Lower leg skin (tissue), 4 donors: ENCODE results near the gene LBHD1. TPM values are rescaled to one million over a fixed set of nuclear protein-coding genes. Genes with fewer than 3 reads are reported as not detected.

Experiments used
- DNase-seq, 2 donors: peaks; one replicate each; pipeline ENCODE4 v3.0.0-alpha.2; 2019; ENCODE audit warnings: low spot score in 2 of 2
- H3K4me3 ChIP-seq: fragments of 200-600 bp; sonication (generic); 2 replicates; pipeline ENCODE4 v1.5.1; 2017; ENCODE audit warnings: mild to moderate bottlenecking, low read depth; ENCODE audit not compliant: poor library complexity, severe bottlenecking
- POLR2A ChIP-seq, 2 donors: fragments of 450-650 bp; IDR thresholded peaks; one replicate each; pipeline ENCODE4 v1.6.1; 2016 to 2017; ENCODE audit warnings: antibody characterized with exemption in 2 of 2, mild to moderate bottlenecking in 1 of 2, moderate library complexity in 1 of 2
- whole genome bisulfite sequencing, 2 donors: methylation state at CpG; one replicate each; pipeline ENCODE4 v1.1.5; 2018; 5-methylcytosine and 5-hydroxymethylcytosine counted together
- intact Hi-C: fragments of 100-400 bp; cut with DNase I; formaldehyde crosslinking; loops from one replicate; pipeline ENCODE4 v1.15.0; 2023; ENCODE audit warnings: low total_unique reads
- total RNA-seq, 4 donors: library from RNA; depleted of rRNA; stranded (reverse); fragments of >200 nt; gene quantifications; one replicate each; pipeline ENCODE4 v1.1.0, GENCODE V29; 2016
- TF ChIP-seq, protein P1 (sequence below), 3 donors: fragments of 450-650 bp; IDR thresholded peaks; one replicate each; pipeline ENCODE4 v1.5.1; 2016; ENCODE audit warnings: antibody characterized with exemption in 3 of 3, mild to moderate bottlenecking in 3 of 3, moderate library complexity in 2 of 3

The LBHD1 gene
- total RNA-seq, 4 donors from 2014 or later: 2.5 to 4.6 (median 3.1) TPM

GRCh38 chr11:62645946-62646824 is 25.9 kb downstream of the LBHD1 start, which contains the start of gene GANAB:
Gene GANAB, minus strand, starts transcription at chr11:62646613. Its CDS starts 14 bp downstream, at chr11:62646599.
- intact Hi-C loops: no loop called here
- peak within 1 kb of the TSS; percentile 70 for H3K4me3 ChIP-seq
- WGBS, 2 donors: 0 to 1% methylated on average over 63 to 73 of the region's 73 CpGs
- peak; percentile 100 for DNase-seq
- TF ChIP-seq POLR2A (IDR thresholded peaks at IDR 0.05): peak in 1 of 2 donors; percentile 43
- TF ChIP-seq, protein P1, sequence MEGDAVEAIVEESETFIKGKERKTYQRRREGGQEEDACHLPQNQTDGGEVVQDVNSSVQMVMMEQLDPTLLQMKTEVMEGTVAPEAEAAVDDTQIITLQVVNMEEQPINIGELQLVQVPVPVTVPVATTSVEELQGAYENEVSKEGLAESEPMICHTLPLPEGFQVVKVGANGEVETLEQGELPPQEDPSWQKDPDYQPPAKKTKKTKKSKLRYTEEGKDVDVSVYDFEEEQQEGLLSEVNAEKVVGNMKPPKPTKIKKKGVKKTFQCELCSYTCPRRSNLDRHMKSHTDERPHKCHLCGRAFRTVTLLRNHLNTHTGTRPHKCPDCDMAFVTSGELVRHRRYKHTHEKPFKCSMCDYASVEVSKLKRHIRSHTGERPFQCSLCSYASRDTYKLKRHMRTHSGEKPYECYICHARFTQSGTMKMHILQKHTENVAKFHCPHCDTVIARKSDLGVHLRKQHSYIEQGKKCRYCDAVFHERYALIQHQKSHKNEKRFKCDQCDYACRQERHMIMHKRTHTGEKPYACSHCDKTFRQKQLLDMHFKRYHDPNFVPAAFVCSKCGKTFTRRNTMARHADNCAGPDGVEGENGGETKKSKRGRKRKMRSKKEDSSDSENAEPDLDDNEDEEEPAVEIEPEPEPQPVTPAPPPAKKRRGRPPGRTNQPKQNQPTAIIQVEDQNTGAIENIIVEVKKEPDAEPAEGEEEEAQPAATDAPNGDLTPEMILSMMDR (IDR thresholded peaks at IDR 0.05): no peak

DNA sequence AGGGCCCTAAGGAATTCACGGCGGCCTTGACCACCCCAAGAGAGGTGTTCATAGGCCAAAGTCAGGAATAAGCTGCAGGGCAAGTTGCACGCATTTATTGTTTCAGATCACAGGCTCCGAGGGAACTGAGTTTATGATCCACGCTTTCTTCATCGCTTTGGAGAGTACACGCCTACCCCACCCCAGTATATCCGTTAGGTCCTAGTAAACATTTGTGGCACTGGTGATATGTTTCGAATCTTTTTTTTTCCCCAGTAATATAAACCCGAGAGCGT is 26.5 kb downstream of the LBHD1 start:
- WGBS, 2 donors: 12 to 14% methylated on average over 11 of the region's 11 CpGs
- intact Hi-C loops: no loop called here
- no peak for TF ChIP-seq POLR2A (IDR thresholded peaks at IDR 0.05)
- TF ChIP-seq, protein P1 (IDR thresholded peaks at IDR 0.05): no peak
- H3K4me3 ChIP-seq: peak overlapping the region; percentile 70
- DNase-seq: no peak

GRCh38 chr11:62644220-62644619 is 27.8 kb downstream of the LBHD1 start:
- no peak overlapping the region for H3K4me3 ChIP-seq
- no peak for TF ChIP-seq POLR2A (IDR thresholded peaks at IDR 0.05)
- TF ChIP-seq, protein P1 (IDR thresholded peaks at IDR 0.05): no peak
- DNase-seq: no peak
- intact Hi-C loops: no loop called here
- 85 to 88% methylated on average over 8 of the region's 8 CpGs for WGBS, 2 donors

DNA sequence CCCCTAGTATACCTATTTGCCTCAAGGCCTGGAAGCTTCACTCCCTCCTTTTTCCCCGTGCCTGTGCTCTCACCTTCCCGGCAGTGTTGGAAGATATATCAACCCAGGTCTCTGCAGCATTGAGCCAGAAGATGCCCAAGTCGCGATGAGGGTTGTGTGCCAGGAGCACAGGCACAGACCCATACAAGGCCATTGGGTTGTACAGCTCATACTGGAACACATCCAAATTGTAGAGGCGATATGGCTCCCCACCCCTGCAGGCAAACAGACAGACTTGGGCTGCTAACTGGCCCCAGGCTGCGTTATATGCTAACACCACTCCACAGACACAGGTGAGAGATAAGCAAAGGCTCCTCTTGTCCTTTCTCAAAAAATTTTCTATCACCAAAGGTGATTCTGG is 39.6 kb downstream of the LBHD1 start:
- intact Hi-C loops: no loop called here
- no peak for TF ChIP-seq POLR2A (IDR thresholded peaks at IDR 0.05)
- TF ChIP-seq, protein P1 (IDR thresholded peaks at IDR 0.05): no peak
- DNase-seq: no peak
- WGBS, 2 donors: 75 to 86% methylated on average over 6 of the region's 6 CpGs
- H3K4me3 ChIP-seq: no peak overlapping the region

- intact Hi-C loops: no loop called here
- 85 to 89% methylated on average over 3 of the region's 3 CpGs for WGBS, 2 donors
- DNase-seq: no peak
- TF ChIP-seq, protein P1 (IDR thresholded peaks at IDR 0.05): no peak
- no peak for TF ChIP-seq POLR2A (IDR thresholded peaks at IDR 0.05)
- H3K4me3 ChIP-seq: no peak overlapping the region
Observed at GRCh38 chr11:62627713-62628112, 44.4 kb downstream of the LBHD1 start.
